GM18909 (cell line): ENCODE results near the gene ADAMTS9.

ENCODE experiments used
- ATAC-seq: cut with Tn5 transposase; IDR thresholded peaks from one replicate; pipeline ENCODE4 v1.9.1; 2021; ENCODE audit warnings: mild to moderate bottlenecking; ENCODE audit not compliant: unreplicated experiment, poor library complexity

ADAMTS9 gene

DNA sequence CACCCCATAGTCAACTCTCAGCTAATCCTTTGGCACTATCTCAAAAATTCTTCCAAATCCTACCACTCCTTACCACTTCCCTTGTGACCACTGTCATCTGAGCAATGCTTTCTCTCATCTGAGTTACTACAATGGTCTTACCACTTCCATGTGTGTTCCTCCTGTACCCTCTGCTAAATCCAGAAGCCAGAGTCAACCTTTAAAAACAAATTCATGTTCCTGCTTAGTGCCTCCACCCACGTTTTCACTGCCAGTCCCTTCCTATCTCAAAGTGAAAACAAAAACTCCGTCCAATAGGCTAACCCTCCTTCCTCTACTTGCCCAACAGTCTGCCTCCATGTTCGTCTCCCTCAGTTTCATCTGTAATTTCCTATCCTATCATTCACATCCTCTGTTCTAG lies 109.0 kb downstream of the ADAMTS9 start:
- ATAC-seq = no peak

DNA sequence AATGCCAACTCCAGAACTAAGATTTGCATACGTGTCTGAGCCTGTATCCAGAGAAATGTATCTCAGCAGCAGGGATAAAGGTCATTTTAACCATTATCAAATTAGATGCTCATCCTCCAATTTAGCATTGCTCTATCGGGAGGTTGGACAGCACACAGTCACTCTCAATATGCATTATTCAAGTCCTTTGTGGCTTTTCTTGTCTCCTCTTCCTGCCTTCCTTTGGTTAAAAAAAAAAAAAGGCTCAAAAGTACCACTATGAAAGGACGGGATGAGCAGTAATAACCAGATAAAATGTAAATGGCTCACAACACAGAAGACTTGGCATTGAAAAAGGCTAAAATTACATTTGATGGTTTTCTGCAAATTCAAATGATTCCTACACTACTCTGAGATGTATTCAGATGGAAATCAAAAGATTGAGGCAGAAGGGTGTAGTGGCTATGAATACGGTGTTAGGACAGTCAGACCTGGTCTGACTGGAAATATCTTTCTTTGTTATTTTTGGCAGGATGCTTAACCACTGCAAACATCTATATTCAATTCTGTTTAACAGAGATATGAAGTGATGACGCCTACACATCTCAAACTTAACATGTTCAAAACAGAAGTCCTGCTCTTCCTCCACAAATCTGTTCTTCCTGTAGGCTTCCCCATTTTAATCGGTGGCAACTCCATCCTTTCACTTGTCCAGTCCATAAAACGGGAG lies 109.6 kb downstream of the ADAMTS9 start:
- ATAC-seq = no peak

DNA sequence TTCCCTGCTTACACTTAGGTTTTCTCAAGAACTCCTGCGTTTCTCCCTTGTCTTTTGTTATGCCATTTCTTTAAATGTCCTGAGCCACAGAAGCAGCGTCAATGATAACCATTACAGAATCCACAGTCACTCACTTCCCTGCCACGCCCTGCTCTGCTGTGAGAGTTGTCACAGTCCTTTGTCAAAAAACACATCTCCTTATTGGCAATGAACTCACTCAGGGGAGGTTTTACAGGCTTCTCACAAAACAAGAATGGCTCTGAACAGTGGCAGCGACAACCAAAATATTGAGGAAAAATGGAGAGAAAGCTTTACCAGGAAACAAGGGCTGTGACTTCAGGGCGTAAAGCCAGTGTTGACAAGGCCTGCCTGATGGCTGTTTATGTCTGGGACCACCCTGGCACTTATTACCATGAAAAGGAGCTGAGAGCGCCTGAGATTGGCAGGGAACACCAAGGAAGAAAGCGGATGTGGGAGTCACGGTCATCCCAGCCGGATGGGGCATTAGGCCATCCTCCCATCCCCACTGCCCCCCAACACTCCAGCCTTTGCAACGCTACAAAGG lies 111.5 kb downstream of the ADAMTS9 start:
- ATAC-seq = no peak

DNA sequence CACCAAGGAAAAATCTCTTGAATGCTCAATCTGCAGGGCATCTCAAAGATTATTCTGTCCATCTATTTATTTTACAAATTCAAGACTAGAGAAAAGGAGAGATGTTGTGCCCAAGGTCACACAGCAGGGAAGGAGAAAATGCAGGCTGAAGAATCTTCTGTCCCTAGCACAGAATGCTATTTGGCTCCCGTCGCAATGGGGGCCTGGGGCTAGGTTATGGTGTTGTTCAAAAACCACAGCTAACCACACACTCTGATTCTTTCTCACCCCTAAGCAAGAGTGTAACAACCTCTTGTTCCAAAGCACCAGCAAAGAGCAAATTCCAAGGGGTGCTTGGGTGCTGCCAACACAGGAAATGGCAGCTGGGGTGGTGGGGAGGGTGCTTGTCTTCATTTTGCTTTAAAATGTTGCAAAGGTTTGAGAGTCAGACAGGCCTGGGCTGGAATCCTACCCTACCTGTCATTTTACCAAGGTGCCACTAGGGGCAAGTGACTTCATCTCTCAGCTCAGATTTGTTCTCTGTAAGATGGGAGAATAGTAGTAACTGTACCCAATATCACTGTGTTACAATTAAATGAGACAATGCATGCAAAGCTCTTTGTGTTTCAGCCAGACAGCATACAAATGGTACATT lies 112.5 kb downstream of the ADAMTS9 start:
- peak; percentile 86 for ATAC-seq

DNA sequence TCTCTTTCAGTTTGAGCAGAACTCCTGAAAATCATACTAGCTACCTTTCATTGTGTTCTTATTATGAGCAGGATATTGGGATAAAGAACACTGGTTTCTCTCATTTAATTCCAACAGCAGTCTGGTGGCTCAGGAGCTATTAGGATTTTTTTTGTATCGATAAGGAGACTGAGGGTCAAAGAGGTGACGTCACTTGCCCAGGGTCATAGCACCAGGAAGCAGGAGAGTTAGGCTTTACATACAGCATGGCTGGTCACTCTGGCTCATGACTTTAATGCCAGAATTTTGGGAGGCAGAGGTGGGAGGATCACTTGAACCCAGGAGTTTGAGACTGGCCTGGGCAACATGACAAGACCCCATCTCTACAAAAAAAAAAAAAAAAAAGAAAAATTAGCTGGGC lies 113.6 kb downstream of the ADAMTS9 start:
- ATAC-seq = no peak

DNA sequence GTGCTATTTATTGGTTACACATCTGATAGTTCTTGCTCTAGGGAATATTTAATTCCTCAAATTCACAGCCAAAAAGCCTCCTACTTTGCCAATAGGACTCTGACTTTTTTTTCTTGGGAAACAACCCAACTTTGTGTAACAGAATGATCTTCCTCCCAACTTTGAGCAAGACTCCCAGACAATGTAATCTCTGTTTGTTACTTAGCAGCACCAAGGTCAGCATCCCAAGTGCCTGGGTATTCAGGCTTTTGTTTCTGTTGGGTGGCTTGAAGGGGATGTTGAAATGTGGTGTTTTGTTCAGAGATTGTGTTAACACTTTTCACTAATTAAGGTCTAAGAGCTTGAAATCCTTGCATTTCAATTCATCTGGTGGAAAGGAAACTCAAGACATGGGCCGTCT lies 115.8 kb downstream of the ADAMTS9 start:
- ATAC-seq = no peak

DNA sequence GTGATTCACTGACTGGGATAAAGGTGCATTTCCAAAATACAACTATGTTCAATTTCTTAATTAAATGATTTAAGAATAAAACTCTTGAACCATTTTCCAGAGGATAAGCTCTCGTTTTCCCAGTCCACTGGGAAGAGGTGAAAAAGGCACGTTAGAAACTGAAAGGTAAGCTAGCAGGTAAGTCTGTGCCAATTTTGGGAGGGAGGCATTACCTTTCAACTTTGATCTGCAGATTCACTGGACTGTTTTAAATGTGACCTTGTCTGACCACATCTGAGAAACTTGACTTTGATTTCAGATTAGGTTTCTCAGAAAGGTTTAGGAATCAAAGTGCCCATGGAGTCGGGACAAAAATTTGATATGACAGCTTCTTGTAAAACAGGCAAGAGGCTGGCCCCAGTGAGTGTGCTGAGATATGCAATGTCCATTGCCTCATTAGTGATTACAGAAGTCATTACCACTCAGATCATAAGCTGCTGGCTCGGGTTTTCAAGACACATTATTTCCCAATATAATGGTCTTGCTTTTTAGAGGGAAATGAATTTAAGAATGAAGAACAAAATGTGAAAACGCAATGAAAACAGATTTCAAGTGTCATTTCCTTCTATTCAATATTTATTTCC lies 118.8 kb downstream of the ADAMTS9 start:
- ATAC-seq = no peak

DNA sequence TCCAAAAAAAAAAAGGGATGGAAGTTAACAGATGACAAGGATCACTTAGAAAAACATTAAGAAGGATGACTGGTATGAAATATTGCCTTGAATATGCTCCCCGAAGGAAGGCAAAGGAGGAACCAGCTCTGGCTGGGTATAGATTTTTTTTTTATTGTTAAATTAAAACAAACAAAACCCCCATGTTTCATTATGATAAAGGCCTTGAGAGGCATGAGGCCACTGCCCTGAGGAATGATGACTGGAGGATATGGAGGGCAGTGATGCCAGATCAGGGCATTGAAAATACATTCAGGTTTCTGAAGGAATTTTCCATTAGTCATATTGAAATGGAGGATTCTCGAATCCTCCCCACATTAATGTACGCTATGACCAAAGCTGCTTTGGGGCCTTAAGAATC lies 120.9 kb downstream of the ADAMTS9 start:
- no peak for ATAC-seq

DNA sequence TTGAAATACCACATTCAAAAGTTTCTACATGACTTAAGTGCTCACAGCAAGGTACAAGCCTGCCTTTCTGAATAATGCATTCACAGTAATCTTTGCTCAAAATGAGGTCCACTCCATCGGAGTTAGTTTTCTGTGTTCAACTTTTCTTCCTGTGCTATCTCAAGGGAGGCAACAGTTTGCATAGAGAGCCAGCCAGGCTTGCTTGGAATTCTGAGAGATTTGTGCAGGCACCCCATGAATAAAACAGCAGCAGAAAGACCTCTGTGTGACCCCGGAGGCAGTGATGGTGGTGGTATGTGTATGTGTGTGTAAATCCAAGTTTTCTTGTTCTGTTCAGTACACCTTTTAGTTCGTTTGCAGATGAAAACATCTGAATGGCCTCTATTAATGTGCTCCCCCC lies 124.0 kb downstream of the ADAMTS9 start:
- ATAC-seq = no peak

DNA sequence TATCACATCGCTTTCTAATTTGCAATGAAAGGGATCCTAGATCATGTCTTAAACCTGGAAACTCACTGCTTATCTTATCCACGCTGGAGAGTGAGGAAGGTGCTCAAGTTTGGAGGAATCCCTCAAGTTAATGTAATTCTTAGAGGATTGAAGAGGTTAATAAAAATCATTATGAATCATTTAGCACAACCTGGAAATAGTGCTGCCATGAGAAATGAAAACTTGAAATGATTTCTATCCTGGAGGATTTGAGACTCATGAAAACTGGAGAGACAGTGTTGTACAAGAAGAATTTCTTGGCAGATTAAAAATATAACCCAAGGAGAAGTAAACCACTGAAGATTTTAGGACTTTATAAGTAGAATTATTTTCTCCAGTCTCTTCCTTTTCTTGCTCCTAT lies 125.9 kb downstream of the ADAMTS9 start:
- ATAC-seq = no peak

DNA sequence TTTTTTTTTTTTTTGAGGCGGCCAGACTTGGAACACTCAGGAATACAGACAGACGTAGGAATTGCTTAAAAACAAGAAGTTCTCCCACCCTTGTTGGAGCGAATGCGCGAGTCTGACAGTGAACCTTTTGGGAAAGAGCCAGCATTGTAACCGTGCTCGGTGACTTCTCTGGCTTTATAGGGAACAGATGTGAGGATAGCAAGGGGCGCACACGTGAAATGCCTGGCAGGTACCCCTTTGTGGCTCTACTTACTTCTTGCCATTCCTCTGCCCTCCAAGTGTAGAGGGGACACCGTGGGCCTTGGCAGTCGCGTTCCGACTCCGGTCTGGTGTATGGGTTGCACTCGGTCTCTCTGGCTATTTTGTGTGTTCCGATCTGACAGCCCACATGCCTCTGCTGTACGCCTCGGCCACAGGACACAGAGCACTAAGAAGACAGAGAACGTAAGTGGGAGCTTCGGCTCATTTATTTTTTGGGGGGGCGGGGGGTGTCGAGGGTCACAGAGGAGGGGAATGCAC lies 126.4 kb downstream of the ADAMTS9 start:
- ATAC-seq = no peak

DNA sequence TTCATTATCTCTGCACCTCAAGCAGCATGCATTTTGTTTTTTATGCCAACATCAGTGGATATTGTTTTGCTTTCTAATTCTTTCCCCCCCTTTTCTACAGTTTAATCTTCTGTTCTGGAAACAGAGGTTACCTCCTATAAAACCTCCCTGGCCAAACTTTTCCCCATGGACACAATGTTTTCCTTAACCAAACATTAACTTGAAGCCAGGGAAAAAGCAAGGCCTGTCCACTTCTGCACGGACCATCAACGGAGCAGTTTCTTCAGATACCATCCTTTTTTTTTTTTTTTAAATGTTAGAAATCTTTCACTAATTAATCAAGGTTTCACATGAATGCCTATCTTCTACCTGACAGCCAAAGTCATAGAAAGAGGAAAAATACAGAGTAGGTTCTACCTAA lies 127.0 kb downstream of the ADAMTS9 start:
- no peak for ATAC-seq

DNA sequence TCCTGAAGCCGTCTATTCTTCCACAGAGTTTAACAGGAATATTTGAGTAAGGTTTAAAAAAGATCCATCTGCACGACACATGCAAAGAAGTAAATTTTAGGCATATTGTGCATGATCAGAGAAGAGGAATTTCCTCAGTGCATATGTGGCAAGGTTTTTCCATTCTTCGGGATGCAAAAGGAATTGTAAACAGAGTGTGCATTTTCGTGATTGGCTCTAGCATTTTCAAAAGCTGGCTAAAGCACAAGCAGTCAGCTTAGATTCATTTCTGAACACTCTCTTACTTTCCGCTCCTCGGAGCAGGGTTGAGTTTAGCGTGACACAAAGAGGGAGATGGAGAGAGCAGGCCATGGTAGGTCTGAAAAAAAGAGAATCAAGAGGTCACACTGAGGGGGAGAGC lies 128.2 kb downstream of the ADAMTS9 start:
- ATAC-seq = no peak

DNA sequence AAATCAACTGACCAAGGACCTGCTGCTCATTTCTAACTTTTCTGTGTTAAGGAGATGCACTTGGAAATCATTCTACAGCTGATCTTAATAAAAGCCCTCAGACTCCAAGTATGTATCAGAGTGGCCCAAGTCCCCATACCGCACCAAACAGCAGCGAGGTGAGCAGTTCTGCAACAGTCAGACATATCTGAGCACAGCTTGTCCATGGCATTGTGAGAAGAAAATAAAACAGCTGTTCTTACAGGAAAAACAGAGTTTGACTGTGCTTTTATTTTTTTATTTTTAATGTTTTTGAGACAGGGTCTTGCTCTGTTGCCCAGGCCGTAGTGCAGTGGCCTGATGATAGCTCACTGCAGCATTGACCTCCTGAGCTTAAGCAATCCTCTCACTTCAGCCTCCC lies 131.8 kb downstream of the ADAMTS9 start:
- ATAC-seq = no peak

DNA sequence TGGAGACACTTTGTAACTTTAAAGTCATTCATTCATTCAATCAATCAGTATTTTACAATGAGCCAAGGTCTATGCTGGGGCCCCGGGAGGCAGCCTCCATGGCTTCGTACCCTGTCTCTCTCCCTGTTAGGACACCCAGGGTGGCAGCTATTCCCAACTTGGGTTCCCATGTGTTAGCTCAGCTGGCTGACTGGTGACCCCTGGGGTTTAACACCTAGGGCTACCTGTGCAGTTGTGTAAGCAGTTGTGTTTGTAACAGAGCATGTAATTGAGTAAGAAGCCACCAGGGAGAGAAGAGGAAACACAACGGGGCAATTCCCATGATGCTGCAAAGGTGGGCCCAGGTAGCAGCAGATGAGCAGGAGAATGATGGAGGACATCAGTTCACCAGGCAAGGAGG lies 132.4 kb downstream of the ADAMTS9 start:
- ATAC-seq = no peak

DNA sequence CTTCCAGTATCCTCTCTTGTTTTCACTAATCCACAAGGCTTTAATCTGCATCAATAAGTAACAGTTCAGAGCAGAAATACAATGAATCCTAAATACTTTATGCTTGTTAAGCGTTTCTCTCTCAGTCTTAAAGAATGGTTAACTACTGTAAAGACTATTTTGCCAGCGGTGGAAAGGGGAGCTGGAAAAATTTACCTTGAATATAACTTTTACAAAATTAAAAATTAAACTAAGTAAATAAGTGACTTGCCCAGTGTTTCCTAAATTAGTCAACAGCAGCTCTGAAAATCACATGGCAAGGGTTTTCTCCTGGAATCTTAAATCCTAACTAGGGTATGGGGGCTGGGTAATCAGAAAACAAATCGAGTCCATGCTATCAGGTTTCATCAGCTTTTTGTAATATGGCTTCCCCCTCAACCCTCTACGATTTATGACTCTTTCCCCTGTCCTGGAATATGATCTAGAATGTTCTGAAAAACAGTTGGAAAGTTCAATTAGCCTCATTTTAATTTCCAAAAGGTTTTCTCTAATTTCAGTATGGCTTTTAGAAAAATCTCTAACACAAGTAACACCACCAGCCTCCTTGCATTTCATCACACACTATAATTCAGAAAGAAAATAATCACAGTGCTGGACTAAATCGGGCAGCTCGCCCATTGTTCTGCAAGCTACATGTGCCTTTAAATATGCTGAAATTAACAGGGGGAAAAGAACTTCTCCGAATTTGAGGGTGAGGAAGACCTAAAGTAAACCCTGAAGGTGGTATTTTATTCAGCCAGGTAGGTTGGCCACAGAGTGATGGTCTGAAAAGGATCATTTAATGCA lies 133.5 kb downstream of the ADAMTS9 start:
- ATAC-seq = no peak

DNA sequence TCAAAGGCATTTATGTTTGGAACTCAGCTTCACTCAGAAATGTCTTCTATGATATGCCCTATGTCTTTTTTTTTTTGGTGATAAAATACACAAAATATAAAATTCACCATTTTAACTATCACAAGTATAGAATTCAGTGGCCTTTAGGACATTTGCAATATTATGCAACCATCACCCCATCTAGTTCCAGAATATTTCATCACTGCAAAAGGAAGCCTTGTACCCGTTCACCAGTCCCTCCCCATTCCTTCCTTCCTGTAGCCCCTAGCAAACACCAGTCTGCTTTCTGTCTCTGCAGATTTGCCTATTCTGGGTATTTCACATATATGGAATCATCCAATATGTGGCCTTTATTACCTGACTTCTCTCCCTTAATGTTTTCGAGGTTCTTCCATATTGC lies 134.8 kb downstream of the ADAMTS9 start:
- ATAC-seq = no peak

DNA sequence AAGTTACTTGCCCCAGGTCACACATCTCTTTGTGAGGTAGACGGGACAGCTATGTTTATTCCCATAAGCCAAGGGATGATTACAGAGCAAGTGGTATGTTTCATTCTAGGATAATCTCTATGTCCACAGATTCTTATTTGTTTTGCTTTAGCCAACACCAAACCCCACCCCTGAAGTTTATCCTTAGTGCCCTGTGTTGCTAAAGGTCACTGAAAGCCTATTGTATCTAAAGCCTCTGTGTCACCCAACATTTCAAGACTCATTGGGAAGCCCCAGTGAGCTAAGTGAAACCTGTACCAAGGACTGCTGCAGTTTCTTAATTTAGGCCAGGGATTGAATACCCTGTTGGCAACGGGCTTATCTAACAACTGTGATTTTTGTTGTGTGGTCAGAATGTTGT lies 135.6 kb downstream of the ADAMTS9 start:
- ATAC-seq = no peak

DNA sequence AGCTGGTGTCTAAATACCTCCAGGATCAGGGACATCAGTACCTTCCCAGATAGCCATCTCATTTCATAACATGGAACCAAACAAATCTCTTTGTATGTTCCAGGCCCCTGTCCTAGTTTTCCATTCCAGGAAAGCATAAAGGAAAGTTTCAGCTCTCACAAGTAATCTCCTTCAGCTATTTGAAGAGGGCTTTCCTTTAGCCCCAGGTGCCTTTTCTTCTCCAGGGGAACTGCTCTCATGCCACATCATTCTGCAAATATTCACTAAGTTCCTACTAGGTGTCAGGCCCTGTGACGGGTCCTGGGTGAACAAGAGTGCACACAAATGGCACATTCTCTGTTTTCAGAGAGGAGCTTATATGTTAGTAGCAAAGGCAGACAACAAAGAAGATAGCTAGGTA lies 136.1 kb downstream of the ADAMTS9 start:
- ATAC-seq = no peak

DNA sequence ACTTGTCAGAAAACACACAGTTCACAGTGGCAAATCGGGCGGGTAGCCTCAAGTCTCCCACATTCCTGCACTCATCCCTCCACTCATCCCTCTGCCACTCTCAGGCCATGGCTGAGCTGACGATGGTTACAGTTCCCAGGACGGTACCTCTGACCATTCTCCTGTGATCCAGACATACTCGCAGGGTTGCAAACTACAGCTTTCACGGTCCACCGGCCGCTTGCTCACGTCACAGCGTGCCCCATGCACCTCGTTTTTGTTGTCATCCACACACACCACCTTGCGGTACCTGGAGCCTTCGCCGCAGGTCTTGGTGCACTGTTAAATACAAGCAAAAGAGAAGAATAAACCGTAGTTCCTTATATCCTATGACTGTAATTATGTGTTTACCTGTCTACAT lies 137.1 kb downstream of the ADAMTS9 start:
- ATAC-seq = no peak

DNA sequence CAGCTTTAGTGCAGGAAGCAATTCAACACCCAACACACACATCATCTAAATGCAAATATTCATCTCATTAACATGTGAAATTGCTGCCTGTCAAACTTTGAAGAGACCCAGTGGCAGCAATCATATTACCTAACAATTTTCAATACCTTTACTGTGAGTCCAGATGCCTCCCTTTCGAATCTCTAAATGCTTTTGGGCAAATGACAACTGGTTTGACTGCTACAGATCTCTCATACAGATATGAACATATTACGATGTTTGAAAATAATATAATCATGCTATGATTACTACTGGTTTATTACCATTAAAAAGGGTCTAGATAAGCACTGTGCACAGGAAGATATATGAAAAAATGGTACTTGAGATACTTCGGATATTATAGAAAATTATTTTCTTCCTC lies 137.9 kb downstream of the ADAMTS9 start:
- no peak for ATAC-seq
